Panc1 (cell line): ENCODE results near the gene BTBD3. TPM values are rescaled to one million over a fixed set of nuclear protein-coding genes. Genes with fewer than 3 reads are reported as not detected.

Source experiments
- ATAC-seq: fragments of 200-7000 bp; cut with Tn5 transposase; 2 replicates; pipeline ENCODE4 v1.9.1; 2020; ENCODE audit warnings: mild to moderate bottlenecking, moderate library complexity
- Bru-seq: library from RNA; stranded (reverse); fragments of 400-500 nt; gene quantifications from one replicate; lab custom pipeline; 2021; lab: Mats Ljungman, UMichigan
- BruChase-seq, 2 experiments: library from RNA; stranded (reverse); fragments of 400-500 nt; gene quantifications; one replicate each; lab custom pipeline; 2021; lab: Mats Ljungman, UMichigan
- BruUV-seq: library from RNA; stranded (reverse); fragments of 400-500 nt; replicated peaks from 2 replicates; lab custom pipeline; 2021; lab: Mats Ljungman, UMichigan
- CTCF ChIA-PET: fragments of 300-600 bp; sonication (Branson Sonifier 250); formaldehyde crosslinking; loops from one replicate; lab custom pipeline; 2022; ENCODE audit warnings: antibody characterized with exemption; lab: Charles Lee
- POLR2A ChIA-PET: fragments of 300-600 bp; sonication (Branson Sonifier 250); formaldehyde crosslinking; loops from one replicate; lab custom pipeline; 2022; ENCODE audit warnings: antibody characterized with exemption; lab: Charles Lee
- DNase-seq: peaks from one replicate; pipeline ENCODE4 v3.0.0-alpha.2; 2010; ENCODE audit warnings: low read depth, low spot score
- H3K27ac ChIP-seq: 2 replicates; pipeline ENCODE4 v1.5.1; 2011; ENCODE audit warnings: mild to moderate bottlenecking, low read length, inconsistent platforms
- H3K27me3 ChIP-seq: fragments of 200-500 bp; sonication (Bioruptor generic); 2 replicates; pipeline ENCODE4 v1.6.0; 2014; ENCODE audit warnings: low read length, inconsistent platforms; ENCODE audit not compliant: control insufficient read depth, insufficient read depth
- H3K36me3 ChIP-seq: fragments of 200-500 bp; sonication (Bioruptor generic); 2 replicates; pipeline ENCODE4 v1.5.1; 2014; ENCODE audit warnings: inconsistent platforms, mild to moderate bottlenecking, low read length, moderate library complexity; ENCODE audit not compliant: control insufficient read depth, insufficient read depth
- H3K4me1 ChIP-seq: 2 replicates; pipeline ENCODE4 v1.5.1; 2011; ENCODE audit warnings: inconsistent platforms, mild to moderate bottlenecking, low read length, moderate library complexity; ENCODE audit not compliant: control insufficient read depth, insufficient read depth
- H3K4me3 ChIP-seq, 2 experiments: 2 replicates each; pipeline ENCODE4 v1.5.1; 2011 to 2012; ENCODE audit warnings: low read depth in 2 of 2, low read length in 2 of 2, mild to moderate bottlenecking in 2 of 2, inconsistent platforms in 1 of 2, moderate library complexity in 1 of 2
- H3K9me3 ChIP-seq: fragments of 200-500 bp; sonication (Bioruptor generic); 2 replicates; pipeline ENCODE4 v1.5.1; 2014; ENCODE audit warnings: low read depth, mild to moderate bottlenecking, inconsistent platforms, low read length, moderate library complexity; ENCODE audit not compliant: control insufficient read depth, insufficient read depth
- CTCF ChIP-seq: fragments of 450-650 bp; IDR thresholded peaks from 2 replicates; pipeline ENCODE4 v1.5.1; 2017; ENCODE audit warnings: mild to moderate bottlenecking
- POLR2AphosphoS5 ChIP-seq: IDR thresholded peaks from 2 replicates; pipeline ENCODE4 v1.6.1; 2012; ENCODE audit warnings: mild to moderate bottlenecking, low read depth, low read length, moderate library complexity
- REST ChIP-seq, 2 experiments: IDR thresholded peaks; 2 replicates each; pipeline ENCODE4 v1.6.1; 2011 to 2012; ENCODE audit warnings: low read depth in 2 of 2, control low read depth in 1 of 2, low read length in 1 of 2, mild to moderate bottlenecking in 1 of 2, moderate library complexity in 1 of 2; ENCODE audit not compliant: insufficient read depth in 1 of 2
- SIN3A ChIP-seq: IDR thresholded peaks from 2 replicates; pipeline ENCODE4 v1.6.1; 2012; ENCODE audit warnings: low read depth, mild to moderate bottlenecking, low read length, moderate library complexity, borderline replicate concordance; ENCODE audit not compliant: insufficient read depth
- TCF7L2 ChIP-seq: IDR thresholded peaks from 2 replicates; pipeline ENCODE4 v1.6.1; 2011; ENCODE audit warnings: mild to moderate bottlenecking, low read depth, low read length, inconsistent platforms
- in situ Hi-C: cut with HindIII; loops from 2 replicates; pipeline ENCODE4 v1.10.0; 2016; ENCODE audit warnings: low sequenced_read_pairs, low pct_unique_long_range_greater_than_20kb
- intact Hi-C: fragments of 100-400 bp; cut with micrococcal nuclease; formaldehyde crosslinking; loops from one replicate; pipeline ENCODE4 v1.10.0; 2022; ENCODE audit not compliant: unreplicated experiment
- long read RNA-seq: library from polyadenylated mRNA; unstranded; transcript quantifications from one replicate; pipeline ENCODE4 v2.0.0, GENCODE V29; 2021; ENCODE audit not compliant: unreplicated experiment
- polyA plus RNA-seq: library from polyadenylated mRNA; unstranded; fragments of >200 nt; gene quantifications from one replicate; pipeline ENCODE4 v1.2.1, GENCODE V29; 2012; ENCODE audit warnings: missing spikeins; ENCODE audit not compliant: insufficient read length
- total RNA-seq: library from RNA; stranded (reverse); gene quantifications from one replicate; pipeline ENCODE4 v1.2.1, GENCODE V29; 2021; ENCODE audit not compliant: unreplicated experiment

Gene BTBD3
- 27.6 TPM for total RNA-seq
- polyA plus RNA-seq, result 19.9 TPM
- percentile 85 among the genes with signal in this experiment for Bru-seq, nascent RNA
- BruChase-seq, experiment 1, labeled RNA remaining after a 2-hour chase, result percentile 93 among the genes with signal in this experiment
- BruChase-seq, experiment 2, labeled RNA remaining after a 6-hour chase, result percentile 88 among the genes with signal in this experiment
- long read RNA-seq, full-length matches to known transcripts, result 5 of 18 reads
- long read RNA-seq, partial matches to known transcripts, result 1 of 18 reads
- long read RNA-seq, other reads (novel, unspliced or antisense), result 12 of 18 reads

DNA sequence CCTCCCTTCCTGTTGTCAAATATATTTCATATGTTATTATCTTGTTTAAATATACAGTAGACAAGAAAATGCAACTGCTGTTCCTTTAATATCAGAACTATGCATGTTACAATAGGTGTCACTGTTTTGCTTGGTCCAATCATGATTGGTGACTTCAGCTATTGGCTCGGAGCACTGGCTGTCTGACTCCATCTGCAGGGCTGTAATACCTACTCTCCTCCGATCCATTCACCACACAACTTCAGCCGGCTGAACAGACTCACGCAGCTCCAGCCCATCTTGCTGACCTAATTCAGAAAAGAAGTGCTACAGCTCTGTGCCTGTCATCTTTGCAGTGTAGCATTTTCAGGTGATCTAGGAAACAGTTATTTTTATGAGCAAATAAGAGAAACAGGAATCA is at the start of gene BTBD3:
Gene BTBD3, plus strand, starts transcription at position 231 of the 400 bp plus-strand sequence. CDS start 383 bp downstream, outside the sequence.
- CTCF ChIA-PET, result interaction anchor here (0.6 kb wide), 1 partner anchor 21 kb away, joined by 9 read pairs; no protein-coding TSS in a partner anchor
- BruUV-seq, result no TSS peak

GRCh38 chr20:11869641-11870040 is 48.1 kb upstream of the BTBD3 start:
- no peaks in the 10 kb centered on the region; the same call in 1 of the 2 replicates for H3K36me3 ChIP-seq
- TF ChIP-seq REST (IDR thresholded peaks at IDR 0.05; ENCODE audit: insufficient read depth in 1 of 2, low read depth in 2 of 2, low read length in 1 of 2) (no peak), POLR2AphosphoS5 (no peak), SIN3A (no peak), CTCF (no peak), TCF7L2 (no peak)
- no peak overlapping the region for H3K4me3 ChIP-seq
- DNase-seq (no peak), ATAC-seq (no peak)
- H3K4me1 ChIP-seq, result no peaks in the 10 kb centered on the region
- H3K27me3 ChIP-seq, result no peaks in the 10 kb centered on the region
- H3K9me3 ChIP-seq, result no peaks in the 10 kb centered on the region
- ChIA-PET POLR2A (no interaction called here), CTCF (no interaction called here)
- intact Hi-C loops (no loop called here), in situ Hi-C loops (no loop called here)
- no TSS peak for BruUV-seq
- H3K27ac ChIP-seq, result no peak overlapping the region

More for the DNA sequence above, at the start of gene BTBD3:
- intact Hi-C loops, result no loop called here
- in situ Hi-C loops, result no loop called here
- no peak for TF ChIP-seq TCF7L2
- no peak for ATAC-seq
- no peak for DNase-seq
- POLR2A ChIA-PET, result no interaction called here
- no peaks in the 10 kb centered on the region for H3K27me3 ChIP-seq
- H3K27ac ChIP-seq, result no peak within 1 kb of the TSS
- H3K9me3 ChIP-seq, result no peaks in the 10 kb centered on the region
- peaks cover under 1% of the 10 kb centered on the region; the same call in 1 of the 2 replicates for H3K36me3 ChIP-seq
- no peak within 1 kb of the TSS for H3K4me3 ChIP-seq
- H3K4me1 ChIP-seq, result peaks cover 8% of the 10 kb centered on the region; the same call in 1 of the 2 replicates

- no peak for DNase-seq
- CTCF ChIA-PET, result no interaction called here
- Histone ChIP-seq H3K4me1 (no peaks in the 10 kb centered on the region), H3K27ac (no peak overlapping the region), H3K36me3 (no peaks in the 10 kb centered on the region; the same call in 1 of the 2 replicates), H3K9me3 (no peaks in the 10 kb centered on the region), H3K4me3 (no peak overlapping the region), H3K27me3 (no peaks in the 10 kb centered on the region)
- POLR2A ChIA-PET, result no interaction called here
- TF ChIP-seq TCF7L2 (no peak), SIN3A (no peak), REST (IDR thresholded peaks at IDR 0.05; ENCODE audit: insufficient read depth in 1 of 2, low read depth in 2 of 2, low read length in 1 of 2) (no peak), CTCF (no peak), POLR2AphosphoS5 (no peak)
- in situ Hi-C loops (no loop called here), intact Hi-C loops (no loop called here)
- no TSS peak for BruUV-seq
- ATAC-seq, result no peak
Observed at GRCh38 chr20:11870411-11870810, 47.3 kb upstream of the BTBD3 start.
